Fibroblast of skin of scalp (primary cell): ENCODE results near the gene SERTAD2.

Source experiments
- DNase-seq: peaks from one replicate; pipeline ENCODE4 v3.0.0-alpha.2; 2013

SERTAD2 gene

DNA sequence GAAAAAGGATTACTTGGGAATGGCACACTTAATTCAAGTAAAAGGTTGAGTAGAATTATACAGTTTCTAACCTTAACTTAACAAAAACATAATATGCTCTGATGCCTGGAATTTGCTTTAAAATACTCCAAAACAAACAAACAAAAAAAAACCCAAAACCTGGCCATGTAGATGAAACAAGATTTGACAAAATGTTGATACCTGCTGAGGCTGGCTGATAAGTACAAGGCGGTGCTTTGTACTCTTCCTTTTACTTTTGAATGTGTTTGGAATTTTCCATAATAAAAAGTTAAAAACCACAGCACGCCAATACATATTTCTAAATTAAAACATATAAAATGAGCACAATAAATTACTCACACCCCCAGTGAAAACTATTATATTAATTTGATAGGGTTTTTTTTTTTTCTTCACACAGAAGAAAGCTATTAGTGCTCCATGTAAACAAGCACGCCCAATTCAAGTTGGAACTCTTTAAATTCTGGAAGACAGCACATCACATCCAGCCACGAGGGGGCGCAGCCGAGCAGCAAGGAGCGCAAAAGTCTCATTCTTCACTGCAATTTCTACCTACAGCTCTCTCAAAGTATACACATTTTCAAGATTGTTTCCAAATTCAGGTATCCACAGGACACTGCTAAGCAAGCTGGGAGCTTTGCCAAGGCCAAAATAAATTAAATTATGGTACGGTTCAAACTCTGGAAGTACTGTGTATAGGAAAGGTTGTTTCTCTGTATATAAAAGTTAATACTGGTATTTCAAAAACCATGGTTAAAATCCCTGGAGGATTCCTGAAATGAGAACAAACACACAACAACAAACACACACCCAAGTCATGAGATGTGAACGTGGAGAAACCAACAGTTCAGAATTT, 7.5 kb downstream of the SERTAD2 start:
- DNase-seq = peak; percentile 67

DNA sequence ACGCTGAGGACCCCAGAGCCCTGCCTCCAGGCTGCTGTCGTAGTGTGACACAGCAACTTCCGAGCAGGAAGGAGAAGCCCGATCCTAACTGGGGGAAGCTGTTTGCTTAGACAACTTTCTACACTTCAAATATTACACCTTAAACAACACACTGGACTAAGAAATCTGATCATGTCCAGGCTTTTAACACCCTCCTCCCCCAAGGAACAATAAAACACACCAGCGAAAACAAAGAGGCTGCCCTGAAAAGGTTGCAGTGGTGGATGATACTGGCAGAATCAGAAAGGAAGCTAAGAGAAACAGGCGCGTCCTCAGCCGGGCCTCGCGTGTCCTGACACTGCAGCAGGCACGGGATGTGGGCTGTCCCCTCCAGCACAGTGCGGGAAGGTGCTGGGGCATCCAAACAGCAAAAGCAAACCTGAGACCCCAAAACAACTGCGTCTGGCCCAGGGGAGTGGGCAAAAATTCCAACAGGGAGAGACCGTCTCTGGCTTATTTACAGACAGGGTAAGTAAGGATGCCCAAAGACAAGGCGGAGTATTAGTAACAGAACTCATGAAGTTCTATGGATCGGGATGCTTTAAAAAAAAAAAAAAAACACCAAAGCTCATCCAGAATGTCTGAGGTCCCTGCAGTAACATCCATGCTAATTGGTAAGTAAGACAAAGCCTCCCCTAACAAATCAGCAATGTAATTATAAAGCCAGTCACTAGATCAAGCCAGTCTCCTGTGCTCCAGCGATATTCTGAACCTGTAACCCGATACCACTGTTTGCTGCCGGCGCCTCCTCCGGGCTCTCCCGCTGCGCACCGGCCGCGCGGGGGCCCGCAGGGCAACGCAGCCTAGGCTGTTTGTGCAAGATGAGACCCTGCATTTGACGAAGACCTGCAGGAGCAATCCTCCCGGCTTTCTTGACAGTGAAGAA, 9.0 kb downstream of the SERTAD2 start:
- peak; percentile 82 for DNase-seq

DNA sequence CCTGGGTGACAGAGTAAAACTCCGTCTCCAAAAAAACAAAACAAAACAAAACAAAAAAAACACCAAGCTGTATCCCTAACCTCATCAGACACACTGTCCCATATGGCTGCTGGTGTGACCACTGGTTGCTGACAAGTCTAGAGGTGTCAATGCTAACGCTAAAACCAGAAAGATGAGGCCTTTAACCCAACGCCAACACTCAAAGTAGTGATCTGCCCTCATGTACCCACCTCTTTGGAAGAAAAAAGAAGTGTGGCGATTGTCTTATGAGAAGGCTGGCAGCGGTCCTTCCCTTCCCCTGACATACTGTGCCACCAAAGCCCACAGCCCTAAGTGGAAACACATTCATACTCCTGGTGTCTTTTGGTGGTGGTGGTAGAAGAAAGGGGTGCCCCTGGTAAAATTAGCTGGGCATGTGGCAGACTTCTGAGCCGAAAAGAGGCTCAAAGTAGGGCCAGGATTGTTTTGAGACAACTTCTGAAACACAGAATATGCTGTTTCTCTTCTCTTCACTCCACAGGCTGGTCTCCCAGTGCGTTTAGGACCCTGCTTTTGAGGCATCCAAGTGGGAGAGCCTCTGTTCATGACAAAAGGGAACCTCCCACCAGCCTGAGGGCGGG, 9.8 kb downstream of the SERTAD2 start:
- no peak for DNase-seq

DNA sequence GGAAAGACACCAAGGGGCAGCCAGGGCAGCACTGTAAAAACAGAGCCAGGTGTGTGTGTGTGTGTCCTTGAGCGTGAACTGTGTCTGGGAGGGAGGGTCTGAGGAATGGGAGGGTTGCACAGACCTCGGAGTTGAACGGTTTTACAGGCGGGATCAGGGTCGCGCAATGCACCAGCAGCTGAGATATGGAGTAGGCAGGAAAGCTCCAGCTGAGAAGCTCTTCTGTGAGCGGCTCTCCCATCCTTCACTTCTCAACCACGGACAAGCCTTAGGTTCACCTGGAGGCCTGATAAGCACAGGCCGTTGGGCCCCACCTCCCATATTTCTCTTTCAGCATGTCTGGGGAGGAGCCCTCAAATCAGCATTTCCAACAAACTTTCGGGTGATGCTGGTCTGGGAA, 12.1 kb downstream of the SERTAD2 start:
- no peak for DNase-seq

GRCh38 chr2:64640153-64641044, 13.3 kb downstream of the SERTAD2 start:
- DNase-seq = peak; percentile 53

DNA sequence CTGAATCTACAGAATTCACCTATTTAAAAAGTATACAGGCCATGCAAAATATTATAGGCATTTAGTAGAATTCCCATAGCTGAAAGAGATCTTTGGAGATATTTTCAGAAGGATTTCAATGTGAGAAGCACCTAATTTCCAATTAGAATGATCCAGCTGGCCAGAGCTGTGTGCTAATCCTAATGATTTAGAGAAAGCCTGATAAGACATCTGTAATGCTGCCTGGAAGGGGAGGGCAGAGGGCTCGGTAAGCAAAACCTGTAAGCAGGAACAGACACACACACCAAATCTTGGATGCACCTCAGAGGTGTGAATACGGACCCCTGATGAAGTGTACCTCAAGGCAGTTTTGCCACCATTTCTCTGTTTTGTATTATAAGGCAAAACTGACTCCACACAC, 14.0 kb downstream of the SERTAD2 start:
- no peak for DNase-seq

DNA sequence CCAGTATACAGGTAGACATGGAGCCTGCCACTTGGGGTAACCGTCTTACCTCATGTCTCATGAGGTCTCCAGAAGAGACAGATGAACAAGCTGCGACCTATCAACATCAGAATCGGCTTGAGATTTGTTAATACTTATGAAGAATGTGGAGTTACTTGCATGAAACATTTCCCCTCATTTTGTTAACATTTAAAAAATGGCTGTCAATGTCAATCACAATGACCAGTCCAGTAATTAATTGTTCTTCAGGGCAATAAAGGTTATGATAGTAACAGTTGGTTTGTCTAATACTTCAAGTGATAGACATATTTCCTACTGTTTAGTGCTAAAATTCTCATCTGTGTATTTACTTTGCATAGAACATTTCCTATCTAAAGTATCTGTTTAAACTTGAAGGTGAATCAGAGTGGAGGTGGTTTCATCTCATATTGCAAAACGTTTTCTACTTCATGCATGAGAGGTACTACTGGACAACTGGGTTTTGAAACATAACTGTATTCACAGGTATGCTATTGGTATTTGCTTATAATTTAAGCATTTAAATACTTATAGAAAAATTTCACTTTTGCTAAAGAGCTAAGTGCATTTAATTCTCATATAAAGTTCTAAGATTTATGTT, 15.1 kb downstream of the SERTAD2 start:
- DNase-seq = no peak

DNA sequence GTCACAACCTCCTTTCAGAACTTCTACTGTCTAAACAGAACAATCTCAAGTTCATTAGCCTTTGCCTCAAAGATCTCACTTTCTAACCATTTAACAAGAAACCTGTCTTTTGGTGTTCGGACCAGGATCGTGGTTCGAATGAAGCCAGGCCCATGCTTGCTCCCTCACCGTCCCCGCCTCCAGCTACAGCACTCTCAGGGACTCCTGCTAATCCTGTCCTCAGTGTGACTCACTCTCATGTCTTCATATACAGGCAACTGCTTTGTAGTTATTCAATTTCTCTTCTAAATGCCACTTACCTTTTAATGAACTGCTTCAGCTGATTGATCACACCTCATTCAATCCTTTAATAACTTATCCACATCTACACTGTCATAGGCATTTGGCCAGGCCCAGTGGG, 15.8 kb downstream of the SERTAD2 start:
- DNase-seq = peak; percentile 20

- DNase-seq = no peak
These were observed 16.6 kb downstream of the SERTAD2 start for GRCh38 chr2:64637000-64637635.

DNA sequence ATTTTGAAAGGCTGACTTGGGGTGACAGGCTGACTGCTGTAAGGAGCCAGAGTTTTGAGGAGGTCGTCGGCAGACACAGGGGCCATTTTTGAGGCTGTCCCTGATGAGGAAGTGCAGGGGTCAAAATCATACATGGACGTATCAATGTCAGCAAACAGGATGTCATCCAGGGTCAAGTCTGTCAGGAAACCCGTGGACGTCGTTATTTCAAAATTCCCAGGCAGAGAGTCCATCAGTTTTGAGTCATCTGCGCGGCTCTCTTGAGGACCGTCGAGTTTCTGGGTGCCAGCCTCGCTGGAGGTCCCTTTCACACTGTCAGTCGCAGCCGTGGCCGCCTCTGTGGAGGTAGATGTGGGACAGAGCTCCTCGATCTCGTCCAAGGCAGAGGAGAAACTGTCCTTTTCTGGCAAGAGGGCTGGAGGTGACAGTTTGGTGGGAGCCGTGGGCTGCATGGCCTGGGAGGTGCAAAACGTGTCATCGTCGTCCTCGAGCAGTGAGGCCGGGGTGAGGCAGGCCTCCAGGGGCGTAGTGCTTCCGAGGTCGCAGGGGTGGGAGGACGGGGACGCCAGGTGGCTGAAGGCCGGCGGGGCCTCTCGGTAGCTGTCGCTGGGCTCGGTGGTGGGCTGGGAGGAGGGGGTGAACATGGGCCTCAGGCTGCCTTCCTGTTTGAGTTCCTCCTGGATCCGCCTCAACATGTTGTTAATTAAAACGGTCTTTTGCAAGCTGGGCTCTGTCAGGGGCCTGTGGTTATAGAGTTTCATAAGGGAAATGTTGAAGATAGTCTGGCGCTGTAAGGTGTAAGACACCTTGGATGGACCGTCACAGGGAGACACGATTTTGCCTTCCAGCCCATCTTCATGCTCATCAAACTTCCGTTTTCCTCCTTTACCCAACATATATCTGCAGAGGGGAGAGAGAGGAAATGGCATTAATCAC, 17.5 kb downstream of the SERTAD2 start:
- DNase-seq = peak; percentile 25

DNA sequence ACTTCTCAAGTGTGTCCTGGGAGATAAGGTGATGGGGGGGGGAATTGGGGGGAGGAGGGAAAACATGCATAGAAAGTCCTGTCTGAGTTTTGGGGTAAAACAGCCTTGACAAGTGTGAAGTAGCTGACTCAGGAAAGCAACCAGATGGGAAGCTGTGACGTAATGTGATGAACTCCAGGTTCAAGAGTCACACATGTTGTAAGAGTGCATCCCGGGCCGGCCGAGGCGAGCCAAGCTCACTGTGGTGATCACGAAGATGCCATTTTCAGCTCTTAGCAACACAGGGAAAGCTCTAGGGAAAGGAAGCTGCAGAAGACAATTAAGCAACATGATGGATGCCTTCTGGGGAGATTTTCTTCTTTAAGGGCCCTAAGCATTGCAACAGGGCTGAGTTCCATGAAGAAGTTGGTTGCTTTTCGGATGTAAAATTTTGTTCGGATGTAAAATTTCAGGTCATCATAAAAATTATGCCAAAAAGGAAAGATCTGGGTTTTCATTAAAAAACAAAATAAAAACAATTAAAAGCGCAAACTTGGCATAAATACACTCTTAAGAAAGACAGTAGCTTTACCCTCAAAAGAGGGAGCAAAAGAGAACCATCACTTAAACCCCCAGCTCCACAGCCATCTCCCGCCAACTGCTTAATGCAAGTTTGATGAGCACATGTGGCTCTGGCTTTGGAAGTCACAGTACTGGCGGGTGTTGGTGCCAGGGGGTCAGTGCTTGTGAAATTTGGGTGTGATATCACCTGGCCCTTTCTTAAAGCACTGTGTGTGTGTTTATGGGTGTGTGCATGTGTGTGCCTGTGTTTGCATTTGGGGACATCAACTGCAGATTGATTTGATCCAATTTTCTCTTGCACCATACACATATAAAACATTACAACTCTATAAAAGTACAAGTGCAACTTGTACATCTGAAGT, 19.1 kb downstream of the SERTAD2 start:
- peak; percentile 27 for DNase-seq

GRCh38 chr2:64632835-64633819, 20.6 kb downstream of the SERTAD2 start:
- DNase-seq = peak; percentile 65

- DNase-seq = no peak
These were observed 21.9 kb downstream of the SERTAD2 start for GRCh38 chr2:64631771-64632170.

- DNase-seq = no peak
These were observed 23.0 kb downstream of the SERTAD2 start for GRCh38 chr2:64630752-64631151.

DNA sequence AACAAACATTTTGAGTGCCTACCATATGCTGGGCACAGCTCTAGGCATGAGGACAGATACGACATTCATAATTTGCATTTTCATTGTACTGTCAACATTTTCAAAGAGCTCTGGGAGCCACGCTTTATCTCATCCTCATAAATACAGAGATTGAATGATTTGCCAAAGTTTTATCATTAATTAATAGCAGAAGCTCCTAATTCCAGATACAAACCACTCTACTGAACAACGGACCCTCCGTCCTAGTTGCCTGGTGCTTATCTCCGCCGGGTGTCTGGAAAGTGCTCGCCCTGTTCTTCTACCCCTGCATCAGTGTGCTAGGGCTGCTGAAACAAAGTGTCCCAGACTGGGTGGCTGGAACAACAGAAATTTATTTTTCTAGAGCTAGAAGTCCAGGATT, 23.8 kb downstream of the SERTAD2 start:
- DNase-seq = no peak

- DNase-seq = no peak
These were observed 24.4 kb downstream of the SERTAD2 start for GRCh38 chr2:64629329-64629781.
